ENCODE data around the gene SCYGR3. TPM values are rescaled to one million over a fixed set of nuclear protein-coding genes. Genes with fewer than 3 reads are reported as not detected.

SCYGR3 gene
- total and polyA plus RNA-seq, 2 of the 13 experiments (the other 11 are each of a cell fraction or from before 2014, with no cell fraction given) = not detected

DNA sequence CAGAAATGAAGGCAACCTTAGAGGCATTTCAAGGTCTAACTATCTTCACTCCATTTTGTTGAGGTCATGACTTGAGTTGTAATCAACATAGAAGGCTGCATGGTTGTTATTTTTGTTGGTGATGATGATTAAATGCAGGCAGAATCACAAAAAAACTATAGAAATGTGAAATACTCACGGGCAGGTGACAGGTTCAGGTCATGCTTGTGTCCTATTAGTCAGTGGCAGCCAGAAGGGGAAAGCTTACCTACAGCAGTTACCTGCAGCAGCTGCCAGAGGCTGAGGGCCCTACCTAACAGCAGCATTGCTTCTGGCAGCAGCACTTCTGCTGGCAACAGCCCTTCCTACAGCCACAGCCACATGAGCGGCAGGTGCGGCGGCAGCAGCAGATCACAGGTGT lies 394 bp downstream of the SCYGR3 start (continued):
- no peak for TF ChIP-seq ZNF460 (CRISPR knock-in tag; IDR thresholded peaks at IDR 0.05; ENCODE audit: borderline replicate concordance)
- TF ChIP-seq ZNF724P (CRISPR knock-in tag; IDR thresholded peaks at IDR 0.05; ENCODE audit: borderline replicate concordance) = no peak
- no peak for TF ChIP-seq ZNF44 (CRISPR knock-in tag; IDR thresholded peaks at IDR 0.05)
- no peak for TF ChIP-seq ZNF143 (CRISPR knock-in tag; IDR thresholded peaks at IDR 0.05)
- no peak for TF ChIP-seq SAP130 (CRISPR knock-in tag; IDR thresholded peaks at IDR 0.05; ENCODE audit: low read depth)
- TF ChIP-seq NPAS2 (CRISPR knock-in tag; IDR thresholded peaks at IDR 0.05; ENCODE audit: borderline replicate concordance) = no peak
- TF ChIP-seq, protein P1, sequence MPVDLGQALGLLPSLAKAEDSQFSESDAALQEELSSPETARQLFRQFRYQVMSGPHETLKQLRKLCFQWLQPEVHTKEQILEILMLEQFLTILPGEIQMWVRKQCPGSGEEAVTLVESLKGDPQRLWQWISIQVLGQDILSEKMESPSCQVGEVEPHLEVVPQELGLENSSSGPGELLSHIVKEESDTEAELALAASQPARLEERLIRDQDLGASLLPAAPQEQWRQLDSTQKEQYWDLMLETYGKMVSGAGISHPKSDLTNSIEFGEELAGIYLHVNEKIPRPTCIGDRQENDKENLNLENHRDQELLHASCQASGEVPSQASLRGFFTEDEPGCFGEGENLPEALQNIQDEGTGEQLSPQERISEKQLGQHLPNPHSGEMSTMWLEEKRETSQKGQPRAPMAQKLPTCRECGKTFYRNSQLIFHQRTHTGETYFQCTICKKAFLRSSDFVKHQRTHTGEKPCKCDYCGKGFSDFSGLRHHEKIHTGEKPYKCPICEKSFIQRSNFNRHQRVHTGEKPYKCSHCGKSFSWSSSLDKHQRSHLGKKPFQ (CRISPR knock-in tag; IDR thresholded peaks at IDR 0.05; ENCODE audit: insufficient replicate concordance) = no peak
- no peak for TF ChIP-seq NFATC3 (CRISPR knock-in tag; IDR thresholded peaks at IDR 0.05)

DNA sequence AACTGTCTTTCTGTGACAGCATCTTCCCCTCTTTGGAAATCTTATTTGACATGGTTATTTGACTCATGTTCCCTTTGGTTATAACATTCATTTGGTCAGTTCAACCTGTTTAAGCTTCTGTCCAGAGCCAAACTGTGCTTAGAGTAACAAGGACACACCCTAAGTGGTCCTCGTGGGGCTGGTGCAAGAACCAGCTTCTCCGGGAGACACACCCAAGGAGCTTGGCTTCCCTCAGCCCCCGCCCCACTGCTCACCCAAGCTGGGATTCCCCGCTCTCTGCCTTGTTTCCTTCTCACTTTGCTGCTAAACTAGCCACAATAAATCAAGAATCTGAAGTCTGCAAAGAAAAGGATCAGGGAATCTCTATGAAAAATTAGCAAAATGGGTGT lies 1.4 kb downstream of the SCYGR3 start:
- H2AFZ ChIP-seq (ENCODE audit: low read length) = no peak overlapping the region
- H3K9me3 ChIP-seq (ENCODE audit: low read length) = no peaks in the 10 kb centered on the region
- no peak overlapping the region for H3K4me2 ChIP-seq (ENCODE audit: low read depth, low read length)
- no peaks in the 10 kb centered on the region for H3K79me2 ChIP-seq (ENCODE audit: insufficient read depth, low read length)
- H4K20me1 ChIP-seq (ENCODE audit: insufficient read depth, low read length) = no peaks in the 10 kb centered on the region
- ChIA-PET CTCF (ENCODE audit: low intra/inter-chr PET ratio, low total read pairs) (no interaction called here), POLR2A (no interaction called here)
- H3K27me3 ChIP-seq (ENCODE audit: control insufficient read depth in 1 of 2, insufficient read depth in 2 of 2, low read length in 2 of 2) = no peaks in the 10 kb centered on the region; a peak in 2 of 5 replicates
- no peak overlapping the region for H3K27ac ChIP-seq (ENCODE audit: extremely low read length, insufficient read depth, low read length)
- H3K9ac ChIP-seq (ENCODE audit: insufficient read depth, low read depth, low read length) = no peak overlapping the region
- BruUV-seq (replicated peaks) = no TSS peak
- DNase-seq (ENCODE audit: low spot score) (no peak), FAIRE-seq (no peak), ATAC-seq (no peak)
- peaks cover 21% of the 10 kb centered on the region for H3K4me1 ChIP-seq (ENCODE audit: insufficient read depth, low read length)
- intact Hi-C loops (cut with micrococcal nuclease; ENCODE audit: unreplicated experiment) (no loop called here), in situ Hi-C loops (cut with HindIII; ENCODE audit: extremely low pct_ligation_motif_present, low pct_unique_long_range_greater_than_20kb) (no loop called here)
- WGBS (ENCODE audit: low lambda C conversion rate) = 44% methylated on average over 4 of the region's 4 CpGs
- no peak overlapping the region for H3K4me3 ChIP-seq (replicated peaks in 1 of 3; ENCODE audit: insufficient read depth in 1 of 3, low read depth in 2 of 3, low read length in 3 of 3)
- no peak for TF ChIP-seq FLYWCH1 (CRISPR knock-in tag; IDR thresholded peaks at IDR 0.05)
- TF ChIP-seq ZNF207 (IDR thresholded peaks at IDR 0.05; ENCODE audit: borderline replicate concordance) = no peak
- TF ChIP-seq TSC22D2 (CRISPR knock-in tag; IDR thresholded peaks at IDR 0.05; ENCODE audit: borderline replicate concordance) = no peak
- no peak for TF ChIP-seq DMTF1 (CRISPR knock-in tag; IDR thresholded peaks at IDR 0.05)
- TF ChIP-seq DNMT1 (CRISPR knock-in tag; IDR thresholded peaks at IDR 0.05) = no peak
- H3K36me3 ChIP-seq (replicated peaks in 1 of 2; ENCODE audit: control insufficient read depth in 1 of 2, insufficient read depth in 2 of 2, low read length in 2 of 2) = no peaks in the 10 kb centered on the region
